Cardiac muscle cell (in vitro differentiated cells and primary cell): Measurements from ENCODE around the gene OCSTAMP. TPM values are rescaled to one million over a fixed set of nuclear protein-coding genes. Genes with fewer than 3 reads are reported as not detected.

Experiments
- DNase-seq, 2 donors: peaks; one replicate each; pipeline versions ENCODE4 v3.0.0 to v3.0.0-alpha.2; 2010 to 2017; ENCODE audit warnings: low read depth in 1 of 2, low spot score in 1 of 2
- H3K27ac ChIP-seq: fragments of 200-600 bp; sonication (generic); 2 replicates; pipeline ENCODE4 v1.5.1; 2016
- H3K27me3 ChIP-seq: fragments of 200-600 bp; sonication (generic); 2 replicates; pipeline ENCODE4 v1.6.0; 2016; ENCODE audit warnings: control low read depth
- H3K36me3 ChIP-seq: fragments of 200-600 bp; sonication (generic); 2 replicates; pipeline ENCODE4 v1.5.1; 2016; ENCODE audit warnings: control low read depth
- H3K4me1 ChIP-seq: fragments of 200-600 bp; sonication (generic); 2 replicates; pipeline ENCODE4 v1.8.1; 2017; ENCODE audit warnings: low read depth, mild to moderate bottlenecking, mixed run types
- H3K4me3 ChIP-seq: fragments of 200-600 bp; sonication (generic); 2 replicates; pipeline ENCODE4 v1.5.1; 2016; ENCODE audit warnings: mild to moderate bottlenecking
- H3K9me3 ChIP-seq: fragments of 200-600 bp; sonication (generic); 2 replicates; pipeline ENCODE4 v1.5.1; 2017; ENCODE audit warnings: low read depth, mild to moderate bottlenecking, control low read depth
- CTCF ChIP-seq: IDR thresholded peaks from 2 replicates; pipeline ENCODE4 v1.5.1; 2012; ENCODE audit warnings: low read depth, mild to moderate bottlenecking, low read length
- polyA plus RNA-seq: library from polyadenylated mRNA; unstranded; fragments of >200 nt; fragmentation: Nextera tagmentation; extraction: Ambion mirVana; gene quantifications from 2 replicates; pipeline ENCODE4 v1.2.1, GENCODE V29; 2016
- total RNA-seq: library from RNA; depleted of rRNA; stranded (reverse); fragments of >200 nt; gene quantifications from 2 replicates; pipeline ENCODE4 v1.2.3, GENCODE V29; 2016

OCSTAMP gene
- total and polyA plus RNA-seq, 2 experiments from 2014 or later: not detected

GRCh38 chr20:46523108-46523507, 27.3 kb downstream of the OCSTAMP start:
- Histone ChIP-seq H3K9me3 (no peaks in the 10 kb centered on the region), H3K27ac (no peak overlapping the region), H3K4me3 (no peak overlapping the region), H3K4me1 (no peaks in the 10 kb centered on the region), H3K27me3 (peaks cover 6% of the 10 kb centered on the region), H3K36me3 (no peaks in the 10 kb centered on the region)
- TF ChIP-seq CTCF: no peak
- no peak for DNase-seq

GRCh38 chr20:46520976-46521579, 29.4 kb downstream of the OCSTAMP start:
- H3K4me1 ChIP-seq: no peaks in the 10 kb centered on the region
- no peaks in the 10 kb centered on the region for H3K36me3 ChIP-seq
- H3K9me3 ChIP-seq: no peaks in the 10 kb centered on the region
- TF ChIP-seq CTCF: peak; percentile 62
- no peak overlapping the region for H3K4me3 ChIP-seq
- H3K27ac ChIP-seq: no peak overlapping the region
- peaks cover 6% of the 10 kb centered on the region for H3K27me3 ChIP-seq
- peak; percentile 68 to 75 for DNase-seq

GRCh38 chr20:46520540-46520939, 29.9 kb downstream of the OCSTAMP start:
- H3K27me3 ChIP-seq: peaks cover 11% of the 10 kb centered on the region
- no peak for DNase-seq
- no peaks in the 10 kb centered on the region for H3K4me1 ChIP-seq
- H3K36me3 ChIP-seq: no peaks in the 10 kb centered on the region
- H3K27ac ChIP-seq: no peak overlapping the region
- no peaks in the 10 kb centered on the region for H3K9me3 ChIP-seq
- H3K4me3 ChIP-seq: no peak overlapping the region
- no peak for TF ChIP-seq CTCF

GRCh38 chr20:46519471-46520068, 30.9 kb downstream of the OCSTAMP start:
- TF ChIP-seq CTCF: no peak
- Histone ChIP-seq H3K9me3 (no peaks in the 10 kb centered on the region), H3K27me3 (peaks cover 17% of the 10 kb centered on the region), H3K4me1 (no peaks in the 10 kb centered on the region), H3K27ac (no peak overlapping the region), H3K4me3 (no peak overlapping the region), H3K36me3 (no peaks in the 10 kb centered on the region)
- no peak for DNase-seq

GRCh38 chr20:46512943-46513844, 37.3 kb downstream of the OCSTAMP start, which contains the start of gene ZNF334:
Gene ZNF334, minus strand, starts transcription at chr20:46513559. Its CDS starts 1,457 bp downstream, at chr20:46512102.
- H3K36me3 ChIP-seq: no peaks in the 10 kb centered on the region
- peak; percentile 71 to 92 for DNase-seq
- TF ChIP-seq CTCF: no peak
- peak within 1 kb of the TSS; percentile 59 for H3K4me3 ChIP-seq
- peaks cover 5% of the 10 kb centered on the region for H3K4me1 ChIP-seq
- no peaks in the 10 kb centered on the region for H3K9me3 ChIP-seq
- peaks cover 17% of the 10 kb centered on the region for H3K27me3 ChIP-seq
- peak within 1 kb of the TSS; percentile 66 for H3K27ac ChIP-seq
